ENCODE data around the gene TNC. TPM values are rescaled to one million over a fixed set of nuclear protein-coding genes. Genes with fewer than 3 reads are reported as not detected.
"Not testable (repeated sequence)": the region's sequence is repeated elsewhere in the genome, so short reads cannot be mapped to it uniquely, and the experiment has no call there.

Gene TNC
- total RNA-seq, 1 experiment from 2014 or later: 44.5 TPM

DNA sequence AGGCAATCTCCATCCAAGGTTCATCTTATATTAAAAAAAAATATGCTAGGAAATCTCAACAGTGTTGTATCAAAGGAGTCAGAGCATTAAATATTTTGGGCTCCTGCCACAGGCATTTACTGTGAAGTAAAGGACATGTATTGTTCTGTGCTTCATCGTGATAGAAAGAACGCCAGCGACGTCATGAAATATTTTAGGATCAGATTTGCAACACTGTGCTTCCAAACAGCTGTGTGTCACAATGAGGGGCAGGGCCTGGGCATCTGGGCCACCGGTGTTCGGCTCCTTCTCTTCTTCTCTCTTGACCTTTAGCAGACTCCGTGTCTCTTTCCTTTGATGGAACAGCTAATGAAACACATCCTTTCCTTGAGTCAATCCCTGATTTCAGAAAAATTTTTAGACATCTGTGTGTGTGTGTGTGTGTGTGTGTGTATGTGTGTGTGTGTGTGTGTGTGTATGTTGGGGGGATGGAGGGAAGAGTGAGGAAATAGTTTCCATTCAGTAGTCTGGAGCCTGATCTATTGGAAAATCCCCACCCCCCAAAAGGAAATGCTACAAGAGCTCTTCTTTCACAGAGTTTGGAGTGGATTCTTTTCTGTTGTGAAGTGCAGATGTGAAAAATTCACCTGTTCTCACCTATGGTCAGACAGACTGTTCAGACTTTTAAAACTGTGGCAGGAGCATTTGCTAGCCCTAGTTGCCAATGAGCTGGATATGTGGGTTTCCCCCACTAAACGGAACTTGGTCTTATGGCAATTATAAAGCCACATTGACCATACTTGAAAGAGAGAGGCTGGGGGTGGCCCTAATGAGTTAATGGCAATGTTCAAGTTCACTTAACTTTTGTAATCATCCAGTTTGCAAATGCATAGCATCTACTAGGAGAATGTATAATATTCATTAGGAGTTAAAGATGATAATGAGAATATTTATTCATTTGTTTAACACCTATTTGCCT lies 18.1 kb upstream of the TNC start:
- DNase-seq (ENCODE audit: low read depth): no peak

DNA sequence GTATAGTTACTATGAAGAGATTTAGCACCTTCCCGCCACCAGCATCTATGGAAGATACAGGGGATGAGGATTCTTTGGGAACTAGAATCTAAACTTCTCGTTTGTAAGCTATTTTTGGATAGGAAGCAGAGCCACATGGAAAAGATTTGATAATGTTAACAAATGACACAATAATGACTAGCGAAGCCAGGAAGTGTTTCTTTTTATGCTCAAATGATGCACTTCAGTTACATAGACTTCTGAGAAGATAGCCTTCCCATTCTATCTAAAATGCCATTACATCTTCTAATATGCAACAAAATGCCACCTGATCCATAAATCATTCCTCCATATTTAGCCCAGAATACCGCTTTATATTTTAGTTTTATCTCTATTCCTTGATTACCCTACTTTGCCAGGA lies 17.0 kb upstream of the TNC start:
- no peak for DNase-seq (ENCODE audit: low read depth)

DNA sequence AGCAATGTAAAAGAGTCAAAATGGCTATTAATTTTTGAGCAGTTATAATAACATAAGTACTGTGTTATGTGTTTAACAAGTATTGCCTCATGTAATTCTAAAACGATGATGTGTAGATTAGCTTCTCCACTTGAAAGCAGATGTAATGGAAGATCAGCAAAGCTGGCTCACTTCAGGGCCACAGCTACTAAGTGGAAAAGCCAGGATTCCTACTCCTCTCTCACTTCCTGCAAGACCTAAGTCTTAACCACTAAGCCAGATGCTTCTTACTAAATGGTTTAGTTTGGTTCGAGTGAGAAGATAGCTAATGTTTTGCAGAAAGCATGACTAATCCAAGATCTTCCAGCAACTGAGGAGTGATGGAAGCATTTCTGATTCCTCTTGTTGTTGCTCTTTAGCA lies 15.7 kb upstream of the TNC start:
- DNase-seq (ENCODE audit: low read depth): peak; percentile 70

- DNase-seq (ENCODE audit: low read depth): peak; percentile 78
These were observed 14.7 kb upstream of the TNC start for GRCh38 chr9:115132648-115133047.

GRCh38 chr9:115130176-115130575 lies 12.2 kb upstream of the TNC start:
- DNase-seq (ENCODE audit: low read depth): no peak

DNA sequence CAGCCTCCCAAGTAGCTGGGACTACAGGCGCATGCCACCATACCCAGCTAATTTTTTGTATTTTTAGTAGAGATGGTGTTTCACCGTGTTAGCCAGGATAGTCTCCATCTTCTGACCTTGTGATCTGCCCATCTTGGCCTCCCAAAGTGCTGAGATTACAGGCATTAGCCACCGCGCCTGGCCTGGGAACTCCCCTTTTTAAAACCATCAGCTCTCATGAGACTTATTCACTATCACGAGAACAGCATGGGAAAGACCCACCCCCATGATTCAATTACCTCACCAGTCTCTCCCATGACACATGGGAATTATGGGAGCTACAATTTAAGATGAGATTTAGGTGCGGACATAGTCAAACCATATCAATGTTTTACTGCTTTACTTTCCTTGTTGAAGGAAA lies 10.8 kb upstream of the TNC start:
- DNase-seq (ENCODE audit: low read depth): not testable (repeated sequence)

DNA sequence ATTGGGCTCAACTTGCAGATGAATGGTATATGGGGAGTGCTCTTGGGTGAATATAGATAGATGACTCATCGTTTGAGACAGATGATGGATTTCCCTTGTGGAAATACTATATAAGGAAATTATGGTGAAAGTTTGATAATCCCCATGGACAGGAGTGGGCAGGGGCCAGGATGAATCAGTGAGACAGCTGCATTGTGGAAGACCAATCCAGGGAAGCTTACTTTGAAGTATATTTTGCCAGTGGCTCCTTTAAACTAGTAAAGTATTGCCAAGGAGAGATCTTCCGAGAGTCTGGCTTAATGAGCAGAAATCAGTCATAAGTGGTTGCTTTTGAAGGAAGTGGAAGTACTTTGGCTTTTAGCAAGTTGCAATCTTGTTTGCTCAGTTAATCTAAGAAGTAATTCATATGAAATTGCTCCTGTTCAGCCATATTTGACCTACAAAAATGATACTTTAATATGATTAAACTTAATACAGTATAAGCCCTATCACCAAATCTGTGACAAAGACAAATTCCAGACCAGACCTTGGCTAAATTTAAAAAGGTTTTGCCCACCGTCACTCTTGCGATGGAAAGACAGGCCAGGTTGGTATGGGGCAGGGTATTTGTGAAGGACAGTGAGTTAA lies 9.3 kb upstream of the TNC start:
- peak; percentile 86 for DNase-seq (ENCODE audit: low read depth)

DNA sequence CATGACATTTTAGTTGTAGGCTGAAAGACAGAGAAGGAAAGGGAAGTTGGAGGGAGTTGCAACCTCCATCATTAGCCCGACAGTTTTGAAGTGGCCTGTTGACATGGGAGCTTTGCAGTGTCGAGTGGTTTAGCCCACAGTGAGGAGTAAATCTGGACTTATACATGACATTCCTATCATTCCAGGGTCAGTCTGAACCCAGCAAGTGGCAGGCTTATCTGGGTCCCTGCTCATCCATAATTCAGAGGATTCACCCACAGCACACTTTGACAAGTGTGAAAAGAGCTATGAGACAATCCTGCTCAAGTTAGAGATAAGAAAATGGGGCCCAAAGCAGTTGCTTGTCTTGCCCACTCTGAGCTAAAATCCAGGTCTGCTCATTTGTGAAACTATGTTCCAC lies 8.4 kb upstream of the TNC start:
- DNase-seq (ENCODE audit: low read depth): no peak

- DNase-seq (ENCODE audit: low read depth): no peak
These were observed 5.0 kb upstream of the TNC start for GRCh38 chr9:115122937-115123336.

GRCh38 chr9:115121181-115121580 lies 3.2 kb upstream of the TNC start:
- peak; percentile 25 for DNase-seq (ENCODE audit: low read depth)

DNA sequence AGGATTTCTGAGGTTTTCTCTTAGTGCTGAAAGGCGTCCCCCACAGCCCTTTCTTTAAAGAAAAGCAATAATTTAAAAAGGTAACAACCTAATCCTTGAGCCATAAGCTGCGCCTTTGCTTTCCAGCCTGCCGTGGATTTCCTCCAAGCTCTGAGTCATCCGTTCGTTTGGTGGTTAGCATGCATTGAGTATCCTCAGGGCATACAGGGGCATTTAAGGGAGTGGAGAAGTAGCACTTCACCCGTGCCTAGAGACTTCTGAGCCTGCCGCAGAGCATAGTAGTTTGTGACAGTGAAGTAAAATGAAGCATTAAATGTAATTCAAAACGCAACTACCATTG lies 892 bp upstream of the TNC start:
- DNase-seq (ENCODE audit: low read depth): peak; percentile 92

DNA sequence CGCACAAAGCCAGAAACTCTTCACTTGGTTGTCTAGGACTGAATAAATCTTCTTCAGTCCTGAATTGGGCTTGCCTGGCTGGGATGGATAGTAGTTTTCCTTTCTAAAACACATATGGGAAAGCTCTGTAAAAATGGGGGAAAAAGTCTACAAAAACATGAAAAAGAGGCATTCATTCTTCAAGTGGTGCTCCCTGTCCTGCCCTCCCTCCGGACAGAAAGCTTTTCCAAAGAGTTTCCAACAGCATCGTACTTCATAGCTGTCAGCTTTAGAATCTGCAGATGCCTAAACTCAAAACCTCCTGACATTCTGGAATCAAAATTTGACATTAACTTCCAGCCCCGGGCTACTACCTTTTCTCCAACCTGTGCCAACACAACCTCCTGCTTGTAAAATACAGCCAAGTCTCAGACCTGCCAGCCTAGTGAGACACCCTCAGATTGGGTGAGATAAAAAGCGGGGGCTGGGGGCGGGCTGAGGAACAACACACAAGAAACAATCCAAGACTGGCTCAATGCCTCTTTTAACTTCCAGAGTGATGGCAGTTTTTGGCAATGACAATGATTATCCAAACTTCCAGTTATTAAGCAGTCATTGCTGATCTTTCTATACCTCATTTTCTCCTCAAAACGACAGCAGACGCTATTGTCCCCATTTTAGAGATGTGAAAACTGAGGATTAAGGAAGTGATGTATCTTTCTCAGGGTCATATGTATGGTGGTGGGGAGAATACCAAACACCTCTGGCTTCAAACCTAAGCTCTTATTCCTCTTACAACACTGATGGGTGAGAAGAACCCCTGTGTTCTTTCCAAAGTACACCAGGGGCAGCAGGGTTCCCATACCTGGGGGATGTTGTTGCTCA lies 1.3 kb downstream of the TNC start:
- DNase-seq (ENCODE audit: low read depth): no peak

GRCh38 chr9:115115924-115116323 lies 2.0 kb downstream of the TNC start:
- peak; percentile 84 for DNase-seq (ENCODE audit: low read depth)

DNA sequence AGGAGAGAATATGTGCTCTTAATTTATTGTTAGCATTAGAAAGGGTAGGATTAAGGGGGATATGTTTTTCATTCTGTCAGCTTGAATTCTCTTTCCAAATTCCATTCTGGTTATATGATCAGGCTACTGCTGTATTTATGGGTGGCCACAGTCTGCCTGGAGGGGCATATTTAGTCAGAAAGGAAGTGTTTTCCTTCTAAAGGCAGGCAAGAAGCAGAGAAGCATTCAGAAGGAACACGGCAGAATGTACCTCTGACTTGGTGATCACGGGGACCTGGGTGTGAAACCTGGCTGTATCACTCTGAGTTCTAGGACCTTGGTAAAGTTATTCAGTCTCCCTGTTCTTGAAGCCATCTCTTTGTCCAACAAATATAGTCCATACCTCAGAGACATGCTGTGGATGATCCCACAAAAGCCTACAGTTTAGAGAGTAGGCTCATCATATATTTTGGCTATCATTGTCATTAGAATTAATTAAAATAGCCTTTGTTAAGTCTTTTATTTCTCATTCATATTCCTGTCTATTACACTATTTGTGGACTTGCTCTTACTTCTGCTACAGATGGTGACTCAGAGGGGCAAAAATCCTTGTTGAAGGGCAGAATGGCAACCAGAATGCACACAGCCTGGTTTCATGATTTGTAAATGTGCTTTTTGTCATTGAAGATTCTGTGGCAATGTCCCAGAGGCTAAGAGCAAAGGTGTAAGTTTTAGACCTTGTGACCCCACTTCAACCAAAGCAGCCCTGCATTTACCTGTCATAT lies 2.7 kb downstream of the TNC start:
- peak; percentile 18 for DNase-seq (ENCODE audit: low read depth)

GRCh38 chr9:115114546-115114945 lies 3.4 kb downstream of the TNC start:
- DNase-seq (ENCODE audit: low read depth): peak; percentile 65

DNA sequence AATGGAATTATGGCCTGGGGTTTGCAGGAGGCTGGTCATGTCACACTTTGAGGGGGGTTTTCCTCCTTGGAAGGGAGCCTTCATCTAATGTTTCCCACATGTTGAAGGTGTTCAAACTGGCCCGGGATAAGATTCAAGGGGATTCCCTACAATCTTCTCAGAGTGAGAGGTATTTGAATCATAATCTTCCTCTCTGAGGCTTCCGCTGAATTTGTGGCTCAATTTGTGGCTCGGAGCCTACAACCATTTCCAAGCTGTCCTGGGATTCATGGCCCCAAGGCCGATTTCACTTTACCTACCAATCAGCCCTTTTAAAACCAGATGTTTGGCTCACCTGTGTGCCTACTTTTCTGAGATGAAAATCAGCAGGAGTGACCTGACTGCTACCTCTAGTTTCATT lies 3.9 kb downstream of the TNC start:
- no peak for DNase-seq (ENCODE audit: low read depth)

DNA sequence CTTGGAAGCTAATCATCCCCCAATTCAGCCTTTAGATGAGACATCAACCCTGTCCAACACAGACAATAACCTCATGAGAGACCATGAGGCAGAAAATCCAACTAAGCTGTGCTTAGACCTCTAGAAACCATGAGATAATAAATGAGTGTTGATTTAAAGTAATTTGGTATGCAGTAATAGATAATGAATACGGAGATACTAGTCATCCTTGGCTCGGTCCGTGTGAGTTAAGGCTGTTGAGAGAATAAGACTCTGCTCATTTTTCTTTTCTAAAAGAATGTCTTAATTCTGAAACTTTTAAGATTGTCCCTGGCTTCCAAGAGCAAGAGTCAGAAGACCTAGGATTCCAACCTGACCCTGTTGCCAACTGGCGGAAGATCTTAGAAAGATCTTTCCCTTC lies 6.1 kb downstream of the TNC start:
- no peak for DNase-seq (ENCODE audit: low read depth)

DNA sequence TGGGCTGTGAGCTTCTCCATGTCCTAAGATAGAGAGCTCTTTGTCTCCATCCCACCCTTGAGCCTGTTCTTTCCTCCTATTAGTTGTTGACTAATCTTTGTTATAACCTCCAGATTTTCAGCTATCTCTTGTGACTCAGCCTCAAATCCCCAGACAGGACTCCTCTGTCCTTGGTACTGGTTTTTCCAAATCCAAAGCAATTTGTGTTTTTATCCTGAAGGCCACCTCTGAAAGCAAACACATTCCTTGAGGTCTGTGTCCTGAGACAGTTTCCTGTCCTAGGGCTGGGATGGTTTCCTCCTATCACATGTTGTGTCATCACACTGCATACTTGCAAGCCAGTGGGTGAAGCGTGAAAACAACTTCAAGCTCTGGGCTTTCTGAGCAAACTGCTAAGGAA lies 8.5 kb downstream of the TNC start:
- DNase-seq (ENCODE audit: low read depth): peak; percentile 84

DNA sequence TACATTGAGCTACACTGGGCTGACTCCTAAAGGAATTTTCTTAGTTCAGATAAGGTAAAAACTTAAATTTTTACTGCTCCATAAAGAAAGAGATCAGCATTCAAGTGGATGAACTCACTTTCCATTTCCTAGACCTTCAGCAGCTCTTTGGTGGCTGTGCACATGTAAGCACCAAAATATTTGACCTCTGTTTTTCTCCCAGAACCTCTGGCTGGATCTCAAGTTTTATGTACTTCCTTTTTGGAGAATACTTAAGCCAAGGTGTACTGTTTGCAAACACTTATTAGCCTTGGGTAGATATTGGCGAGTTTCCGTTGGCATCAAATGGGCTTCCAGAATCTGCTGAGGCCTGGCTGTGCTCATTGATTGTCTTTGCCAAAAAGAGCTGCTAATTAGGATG lies 10.3 kb downstream of the TNC start:
- DNase-seq (ENCODE audit: low read depth): no peak

DNA sequence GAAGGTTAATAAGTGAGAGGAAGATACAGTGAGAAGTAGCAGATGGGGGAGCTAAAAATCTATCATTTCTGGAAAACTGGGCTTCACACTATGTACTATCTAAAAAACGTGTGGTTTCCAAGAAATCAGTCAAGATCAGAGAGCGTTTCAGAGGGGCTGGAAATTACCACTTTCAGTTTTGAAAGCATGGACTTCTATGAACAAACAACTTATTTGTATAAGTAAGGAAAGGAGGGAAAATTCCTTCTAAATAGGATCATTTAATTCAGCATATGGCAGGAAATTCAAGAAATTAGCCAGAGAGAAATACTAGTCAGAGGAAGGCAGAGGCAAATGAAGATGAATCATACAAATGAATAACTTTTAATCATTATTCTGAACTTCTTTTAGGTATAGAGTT lies 11.3 kb downstream of the TNC start:
- DNase-seq (ENCODE audit: low read depth): peak; percentile 44

- DNase-seq (ENCODE audit: low read depth): no peak
These were observed 12.0 kb downstream of the TNC start for GRCh38 chr9:115106001-115106400.
